Neutrophil (primary cell): ENCODE results near the gene FRRS1L.

Source experiments
- H3K27ac ChIP-seq: fragments of 200-600 bp; sonication (generic); 2 replicates; pipeline ENCODE4 v1.5.1; 2016; ENCODE audit warnings: mild to moderate bottlenecking, moderate library complexity
- H3K27me3 ChIP-seq: fragments of 200-600 bp; sonication (generic); 2 replicates; pipeline ENCODE4 v1.6.0; 2016; ENCODE audit warnings: mild to moderate bottlenecking
- H3K36me3 ChIP-seq: fragments of 200-600 bp; sonication (generic); 2 replicates; pipeline ENCODE4 v1.5.1; 2017
- H3K4me1 ChIP-seq, 2 experiments: fragments of 200-600 bp in 1 of 2; sonication (generic) in 1 of 2; 1 replicate in 1 of 2; 2 replicates in 1 of 2; pipeline versions ENCODE4 v1.5.1 to v1.6.1; 2013 to 2016; ENCODE audit warnings: low read depth in 1 of 2, low read length in 1 of 2, mild to moderate bottlenecking in 1 of 2, moderate library complexity in 1 of 2; ENCODE audit not compliant: control insufficient read depth in 1 of 2, insufficient read depth in 1 of 2
- H3K4me3 ChIP-seq, 2 experiments: fragments of 200-600 bp in 1 of 2; sonication (generic) in 1 of 2; 1 replicate in 1 of 2; 2 replicates in 1 of 2; pipeline ENCODE4 v1.5.1; 2013 to 2016; ENCODE audit warnings: low read depth in 1 of 2, low read length in 1 of 2, mild to moderate bottlenecking in 1 of 2, moderate library complexity in 1 of 2
- H3K9me3 ChIP-seq: fragments of 200-600 bp; sonication (generic); 2 replicates; pipeline ENCODE4 v1.5.1; 2016
- CTCF ChIP-seq: fragments of 200-600 bp; sonication (generic); IDR thresholded peaks from 2 replicates; pipeline ENCODE4 v1.5.1; 2016; ENCODE audit warnings: antibody characterized with exemption

FRRS1L gene

GRCh38 chr9:109205526-109205925 lies 38.5 kb upstream of the FRRS1L start:
- TF ChIP-seq CTCF, result no peak
- H3K36me3 ChIP-seq, result no peaks in the 10 kb centered on the region
- peaks cover 36% of the 10 kb centered on the region for H3K27me3 ChIP-seq
- H3K4me1 ChIP-seq, result no peaks in the 10 kb centered on the region
- no peak overlapping the region for H3K4me3 ChIP-seq
- H3K27ac ChIP-seq, result no peak overlapping the region
- no peaks in the 10 kb centered on the region for H3K9me3 ChIP-seq

GRCh38 chr9:109203761-109204360 lies 36.8 kb upstream of the FRRS1L start:
- TF ChIP-seq CTCF, result no peak
- Histone ChIP-seq H3K27me3 (peaks cover 48% of the 10 kb centered on the region), H3K4me3 (no peak overlapping the region)

GRCh38 chr9:109199676-109200075 lies 32.6 kb upstream of the FRRS1L start:
- Histone ChIP-seq H3K9me3 (no peaks in the 10 kb centered on the region), H3K36me3 (no peaks in the 10 kb centered on the region), H3K4me1 (no peaks in the 10 kb centered on the region), H3K4me3 (no peak overlapping the region), H3K27me3 (peaks cover 20% of the 10 kb centered on the region), H3K27ac (no peak overlapping the region)
- no peak for TF ChIP-seq CTCF

More at GRCh38 chr9:109203761-109204360, 36.8 kb upstream of the FRRS1L start:
- no peaks in the 10 kb centered on the region for H3K9me3 ChIP-seq
- H3K27ac ChIP-seq, result no peak overlapping the region
- H3K36me3 ChIP-seq, result no peaks in the 10 kb centered on the region
- no peaks in the 10 kb centered on the region for H3K4me1 ChIP-seq

GRCh38 chr9:109198736-109199382 lies 31.8 kb upstream of the FRRS1L start:
- Histone ChIP-seq H3K4me1 (no peaks in the 10 kb centered on the region), H3K9me3 (no peaks in the 10 kb centered on the region), H3K27ac (no peak overlapping the region), H3K27me3 (peaks cover 17% of the 10 kb centered on the region), H3K4me3 (no peak overlapping the region), H3K36me3 (no peaks in the 10 kb centered on the region)
- no peak for TF ChIP-seq CTCF

- H3K27ac ChIP-seq, result no peak overlapping the region
- no peaks in the 10 kb centered on the region for H3K9me3 ChIP-seq
- no peaks in the 10 kb centered on the region for H3K4me1 ChIP-seq
- no peak for TF ChIP-seq CTCF
- no peak overlapping the region for H3K4me3 ChIP-seq
- H3K27me3 ChIP-seq, result peaks cover 2% of the 10 kb centered on the region
- H3K36me3 ChIP-seq, result no peaks in the 10 kb centered on the region
Observed at GRCh38 chr9:109193974-109194556, 27.0 kb upstream of the FRRS1L start.
